K562 (cell line): ENCODE results near the gene KRTAP17-1. TPM values are rescaled to one million over a fixed set of nuclear protein-coding genes. Genes with fewer than 3 reads are reported as not detected.
"Not testable (repeated sequence)": the region's sequence is repeated elsewhere in the genome, so short reads cannot be mapped to it uniquely, and the experiment has no call there.

Experiments used
- ATAC-seq: fragments of 200-7000 bp; cut with Tn5 transposase; 3 replicates; pipeline ENCODE4 v1.9.1; 2020; ENCODE audit warnings: moderate library complexity
- BruUV-seq: library from RNA; stranded (reverse); fragments of 400-500 nt; replicated peaks from 2 replicates; lab custom pipeline; 2021; lab: Mats Ljungman, UMichigan
- CTCF ChIA-PET: fragments of 300-600 bp; formaldehyde crosslinking; extraction: SDS; loops from one replicate; lab custom pipeline; 2021; ENCODE audit warnings: low intra/inter-chr PET ratio; lab: Yijun Ruan, JAX
- POLR2A ChIA-PET: fragments of 300-600, 350-650 bp; sonication (Branson Sonifier 250); formaldehyde crosslinking; extraction: SDS; loops from one replicate; lab custom pipeline; 2021; ENCODE audit warnings: antibody characterized with exemption, inconsistent platforms; lab: Yijun Ruan, JAX
- DNase-seq, 4 experiments: peaks; one replicate each; pipeline versions ENCODE4 v3.0.0 to v3.0.0-alpha.2; 2011 to 2018; ENCODE audit warnings: low spot score in 3 of 4, mixed read lengths in 3 of 4; ENCODE audit errors: extremely low read depth in 1 of 4
- FAIRE-seq: peaks from 2 replicates; lab custom pipeline; 2011; peaks lifted over from hg19 to GRCh38; lab: Jason Lieb, UNC
- H2AFZ ChIP-seq: 2 replicates; pipeline ENCODE4 v1.6.0; 2011; ENCODE audit warnings: low read depth, low read length, control low read depth, inconsistent platforms
- H3K27ac ChIP-seq: fragments of 200-600 bp; 3 replicates; pipeline ENCODE4 v1.8.0; 2011; ENCODE audit warnings: low read depth, mild to moderate bottlenecking, control low read depth, inconsistent platforms, low read length, moderate library complexity, mixed read lengths; ENCODE audit errors: extremely low read depth
- H3K27me3 ChIP-seq, 2 experiments: fragments of 300-600 bp in 1 of 2; 2 replicates in 1 of 2; 3 replicates in 1 of 2; pipeline versions ENCODE4 v1.6.0 to v1.8.0; 2011; ENCODE audit warnings: inconsistent platforms in 2 of 2, low read length in 2 of 2, mild to moderate bottlenecking in 1 of 2, mixed read lengths in 1 of 2, moderate library complexity in 1 of 2; ENCODE audit not compliant: control insufficient read depth in 2 of 2, insufficient read depth in 2 of 2
- H3K36me3 ChIP-seq: fragments of 300-600 bp; 3 replicates; pipeline ENCODE4 v1.8.0; 2011; ENCODE audit warnings: mild to moderate bottlenecking, low read length, inconsistent platforms; ENCODE audit not compliant: control insufficient read depth, insufficient read depth
- H3K4me1 ChIP-seq, 2 experiments: fragments of 200-600 bp in 1 of 2; replicated peaks in 1 of 2; 2 replicates in 1 of 2; 3 replicates in 1 of 2; pipeline versions ENCODE4 v1.5.1 to v1.8.0; 2011; ENCODE audit warnings: inconsistent platforms in 2 of 2, low read length in 2 of 2, mild to moderate bottlenecking in 1 of 2, mixed read lengths in 1 of 2, moderate library complexity in 1 of 2; ENCODE audit not compliant: control insufficient read depth in 2 of 2, insufficient read depth in 2 of 2
- H3K4me2 ChIP-seq: 2 replicates; pipeline ENCODE4 v1.6.1; 2011; ENCODE audit warnings: low read length, control low read depth, inconsistent platforms, mixed read lengths; ENCODE audit not compliant: insufficient read depth
- H3K4me3 ChIP-seq: fragments of 200-600 bp; sonication (generic), shearing (Covaris generic); 2 replicates; pipeline ENCODE4 v1.5.1; 2016; ENCODE audit warnings: control low read depth, inconsistent platforms
- H3K79me2 ChIP-seq: fragments of 200-600 bp; 3 replicates; pipeline ENCODE4 v1.8.0; 2011; ENCODE audit warnings: low read length, inconsistent platforms; ENCODE audit not compliant: control insufficient read depth, insufficient read depth
- H3K9ac ChIP-seq, 2 experiments: 2 replicates each; pipeline versions ENCODE4 v1.6.0 to v1.6.1; 2011; ENCODE audit warnings: low read depth in 2 of 2, low read length in 2 of 2, control low read depth in 1 of 2, inconsistent platforms in 1 of 2, mild to moderate bottlenecking in 1 of 2, mixed read lengths in 1 of 2; ENCODE audit not compliant: insufficient read depth in 1 of 2
- H3K9me1 ChIP-seq: one replicate; pipeline ENCODE4 v1.6.0; 2011; ENCODE audit warnings: inconsistent platforms, mild to moderate bottlenecking, low read length, moderate library complexity; ENCODE audit not compliant: control insufficient read depth, insufficient read depth
- H3K9me3 ChIP-seq: replicated peaks from 2 replicates; pipeline ENCODE4 v1.5.1; 2011; ENCODE audit warnings: low read depth, low read length, inconsistent platforms; ENCODE audit not compliant: control insufficient read depth, insufficient read depth
- H4K20me1 ChIP-seq: replicated peaks from 2 replicates; pipeline ENCODE4 v1.6.1; 2011; ENCODE audit warnings: low read length, inconsistent platforms, mixed read lengths; ENCODE audit not compliant: control insufficient read depth, insufficient read depth
- DNMT1 ChIP-seq: fragments of 450-650 bp; IDR thresholded peaks from 2 replicates; pipeline ENCODE4 v1.6.1; 2016; ENCODE audit warnings: antibody characterized with exemption, mild to moderate bottlenecking
- GATA2 ChIP-seq: sonication (generic); formaldehyde crosslinking; IDR thresholded peaks from 2 replicates; pipeline ENCODE4 v1.4.0; 2020; ENCODE audit warnings: mild to moderate bottlenecking, missing genetic modification reagents
- MCM2 ChIP-seq: fragments of 450-650 bp; IDR thresholded peaks from 2 replicates; pipeline ENCODE4 v1.6.1; 2017; ENCODE audit warnings: low read depth, mild to moderate bottlenecking
- NCOA6 ChIP-seq: fragments of 450-650 bp; IDR thresholded peaks from 2 replicates; pipeline ENCODE4 v1.6.1; 2017; ENCODE audit warnings: mild to moderate bottlenecking
- PKNOX1 ChIP-seq: fragments of 450-650 bp; IDR thresholded peaks from 2 replicates; pipeline ENCODE4 v1.6.1; 2016
- WGBS: fragments of 100-300 bp; shearing (Covaris generic); methylation state at CpG from one replicate; pipeline ENCODE4 v1.1.6; 2016; ENCODE audit warnings: low coverage, mixed read lengths; ENCODE audit not compliant: insufficient coverage; ENCODE audit errors: missing lambda C conversion rate; 5-methylcytosine and 5-hydroxymethylcytosine counted together
- in situ Hi-C: fragments of 300-500 bp; cut with MboI; formaldehyde crosslinking; loops from 4 replicates; pipeline ENCODE4 v1.15.0; 2018; ENCODE audit warnings: inconsistent platforms, mixed read lengths
- intact Hi-C: fragments of 100-400 bp; cut with micrococcal nuclease; formaldehyde crosslinking; loops from 2 replicates; pipeline ENCODE4 v1.14.2; 2022
- polyA plus RNA-seq, 8 experiments: library from polyadenylated mRNA; depleted of rRNA in 4 of 8; stranded (reverse) in 5 of 8; unstranded in 3 of 8; fragments of >200 nt; fragmentation: Nextera tagmentation in 2 of 8; fragmentation: Illumina TruSeq in 1 of 8; extraction: Ambion mirVana in 2 of 8; extraction: Trizol in 1 of 8; gene quantifications; 2 replicates each; pipeline versions ENCODE4 v1.2.1 to v1.2.3, GENCODE V29; 2011 to 2014; ENCODE audit warnings: inconsistent platforms in 1 of 8, missing spikeins in 1 of 8
- total RNA-seq, 7 experiments: library from RNA; depleted of rRNA in 6 of 7; stranded (reverse); fragments of >200 nt in 6 of 7; fragmentation: Illumina TruSeq in 2 of 7; extraction: Trizol in 2 of 7; gene quantifications; 2 replicates each; pipeline versions ENCODE4 v1.2.1 to v1.2.3, GENCODE V29; 2011 to 2021; ENCODE audit warnings: low replicate concordance in 1 of 7

The KRTAP17-1 gene
- total and polyA plus RNA-seq, 9 of the 15 experiments (the other 6 are each of a cell fraction or from before 2014, with no cell fraction given) = not detected

DNA sequence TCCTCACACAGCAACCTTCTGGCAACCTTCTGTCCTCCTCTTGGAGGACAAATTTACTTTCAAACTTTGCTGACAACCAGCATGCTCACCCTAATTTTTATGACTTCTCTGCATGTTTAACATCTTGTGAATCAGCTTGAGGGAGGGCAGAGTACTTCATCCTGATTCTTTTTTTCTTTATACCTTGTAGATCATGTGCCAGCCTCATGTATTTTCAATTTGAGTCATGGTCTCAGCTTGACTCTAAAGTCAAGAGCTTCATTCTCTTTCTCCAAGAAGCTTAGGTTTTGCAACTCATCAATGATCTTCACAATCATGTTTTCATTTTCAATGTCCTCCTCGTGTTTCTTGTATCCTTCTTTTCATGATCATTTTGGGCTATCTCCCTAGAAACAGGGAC, 43.7 kb downstream of the KRTAP17-1 start:
- WGBS = no CpG with 5 or more reads among the region's 1 CpG

DNA sequence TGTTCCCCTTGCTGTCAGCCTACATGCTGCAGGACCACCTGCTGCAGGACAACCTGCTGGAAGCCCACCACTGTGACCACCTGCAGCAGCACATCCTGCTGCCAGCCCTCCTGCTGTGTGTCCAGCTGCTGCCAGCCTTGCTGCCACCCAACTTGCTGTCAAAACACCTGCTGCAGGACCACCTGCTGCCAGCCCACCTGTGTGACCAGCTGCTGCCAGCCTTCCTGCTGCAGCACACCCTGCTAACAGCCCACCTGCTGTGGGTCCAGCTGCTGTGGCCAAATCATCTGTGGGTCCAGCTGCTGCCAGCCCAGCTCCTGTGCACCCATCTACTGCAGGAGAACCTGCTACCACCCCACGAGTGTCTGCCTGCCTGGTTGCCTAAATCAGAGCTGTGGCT, 44.2 kb downstream of the KRTAP17-1 start:
- H3K79me2 ChIP-seq, BruUV-seq, H4K20me1 ChIP-seq, ATAC-seq, H3K4me3 ChIP-seq, H3K4me2 ChIP-seq, POLR2A ChIA-PET, H3K4me1 ChIP-seq, H3K27me3 ChIP-seq, H3K9me3 ChIP-seq, H3K9me1 ChIP-seq, H3K9ac ChIP-seq, H3K36me3 ChIP-seq, H2AFZ ChIP-seq, FAIRE-seq, CTCF ChIA-PET, intact Hi-C loops, H3K27ac ChIP-seq, in situ Hi-C loops, DNase-seq: not testable (repeated sequence)
- WGBS = no CpG with 5 or more reads among the region's 1 CpG

More for the DNA sequence above, 43.7 kb downstream of the KRTAP17-1 start:
- BruUV-seq = no TSS peak
- no peaks in the 10 kb centered on the region for H3K36me3 ChIP-seq
- intact Hi-C loops (no loop called here), in situ Hi-C loops (no loop called here)
- H3K9me1 ChIP-seq = no peaks in the 10 kb centered on the region
- no peak for ATAC-seq
- FAIRE-seq = no peak
- H3K4me1 ChIP-seq = no peaks in the 10 kb centered on the region
- no peaks in the 10 kb centered on the region for H4K20me1 ChIP-seq
- no peak overlapping the region for H3K4me2 ChIP-seq
- no peaks in the 10 kb centered on the region; a peak in 1 of 5 replicates for H3K27me3 ChIP-seq
- TF ChIP-seq NCOA6 (no peak), DNMT1 (no peak), PKNOX1 (no peak), MCM2 (no peak), GATA2 (CRISPR knock-in tag) (no peak)
- TF ChIP-seq, all 486 proteins: peak for 0
- H2AFZ ChIP-seq = no peak overlapping the region
- H3K79me2 ChIP-seq = no peaks in the 10 kb centered on the region
- no peaks in the 10 kb centered on the region for H3K9me3 ChIP-seq
- POLR2A ChIA-PET = no interaction called here
- CTCF ChIA-PET = no interaction called here
- no peak overlapping the region for H3K9ac ChIP-seq
- H3K27ac ChIP-seq = no peak overlapping the region
- no peak for DNase-seq
- H3K4me3 ChIP-seq = no peak overlapping the region
